ENCODE measurements around the gene RRAGB. TPM values are rescaled to one million over a fixed set of nuclear protein-coding genes. Genes with fewer than 3 reads are reported as not detected.

RRAGB gene
- polyA plus RNA-seq, 1 donor (not counting 4 experiments of a cell fraction or from before 2014, with no cell fraction given): 18.9 TPM

GRCh38 chrX:55787727-55788126 lies 70.2 kb downstream of the RRAGB start:
- Histone ChIP-seq H3K9me1 (ENCODE audit: control insufficient read depth, extremely low read depth, insufficient read depth, low read length) (no peaks in the 10 kb centered on the region), H3K36me3 (ENCODE audit: control insufficient read depth in 2 of 2, extremely low read depth in 1 of 2, insufficient read depth in 2 of 2, low read length in 2 of 2) (no peaks in the 10 kb centered on the region), H3K79me2 (ENCODE audit: control insufficient read depth, insufficient read depth, low read length) (no peaks in the 10 kb centered on the region), H3K27ac (ENCODE audit: control insufficient read depth, insufficient read depth, low read length) (no peak overlapping the region), H2AFZ (ENCODE audit: control insufficient read depth, low read length) (no peak overlapping the region), H3K4me3 (ENCODE audit: control insufficient read depth in 2 of 3, extremely low read depth in 1 of 3, insufficient read depth in 2 of 3, low read depth in 1 of 3, low read length in 3 of 3) (no peak overlapping the region), H3K9ac (ENCODE audit: control insufficient read depth, extremely low read depth, insufficient read depth, low read length) (no peak overlapping the region), H3K9me3 (ENCODE audit: control insufficient read depth, low read depth, low read length) (no peaks in the 10 kb centered on the region), H4K20me1 (ENCODE audit: control insufficient read depth, extremely low read depth, insufficient read depth, low read length) (no peaks in the 10 kb centered on the region), H3K4me2 (ENCODE audit: control insufficient read depth, extremely low read depth, insufficient read depth, low read depth, low read length) (no peak overlapping the region), H3K27me3 (ENCODE audit: control insufficient read depth, extremely low read depth, insufficient read depth, low read length) (no peaks in the 10 kb centered on the region), H3K4me1 (ENCODE audit: control insufficient read depth, extremely low read depth, insufficient read depth, low read length) (no peaks in the 10 kb centered on the region)
- FAIRE-seq (no peak), DNase-seq (ENCODE audit: low read depth, low spot score) (no peak)
- TF ChIP-seq EZH2 (IDR thresholded peaks at IDR 0.05; ENCODE audit: low read length) (no peak), CTCF (optimal IDR thresholded peaks at IDR 0.05 in 1 of 3, IDR thresholded peaks at IDR 0.05 in 1 of 3, conservative IDR thresholded peaks at IDR 0.05 in 1 of 3; ENCODE audit: extremely low read depth in 1 of 3, insufficient read depth in 2 of 3, low read length in 3 of 3) (no peak)
- dilution Hi-C loops (cut with MboI; ENCODE audit: extremely low pct_ligation_motif_present, low sequenced_read_pairs): no loop called here

GRCh38 chrX:55794405-55794804 lies 76.9 kb downstream of the RRAGB start:
- no peaks in the 10 kb centered on the region for H3K9me1 ChIP-seq (ENCODE audit: control insufficient read depth, extremely low read depth, insufficient read depth, low read length)
- TF ChIP-seq EZH2 (IDR thresholded peaks at IDR 0.05; ENCODE audit: low read length) (no peak), CTCF (optimal IDR thresholded peaks at IDR 0.05 in 1 of 3, IDR thresholded peaks at IDR 0.05 in 1 of 3, conservative IDR thresholded peaks at IDR 0.05 in 1 of 3; ENCODE audit: extremely low read depth in 1 of 3, insufficient read depth in 2 of 3, low read length in 3 of 3) (no peak)
- dilution Hi-C loops (cut with MboI; ENCODE audit: extremely low pct_ligation_motif_present, low sequenced_read_pairs): no loop called here
- H3K4me1 ChIP-seq (ENCODE audit: control insufficient read depth, extremely low read depth, insufficient read depth, low read length): no peaks in the 10 kb centered on the region
- DNase-seq (ENCODE audit: low read depth, low spot score): no peak
- H2AFZ ChIP-seq (ENCODE audit: control insufficient read depth, low read length): no peak overlapping the region
- H3K36me3 ChIP-seq (ENCODE audit: control insufficient read depth in 2 of 2, extremely low read depth in 1 of 2, insufficient read depth in 2 of 2, low read length in 2 of 2): no peaks in the 10 kb centered on the region
- no peak overlapping the region for H3K27ac ChIP-seq (ENCODE audit: control insufficient read depth, insufficient read depth, low read length)
- no peaks in the 10 kb centered on the region for H3K9me3 ChIP-seq (ENCODE audit: control insufficient read depth, low read depth, low read length)
- no peaks in the 10 kb centered on the region for H3K27me3 ChIP-seq (ENCODE audit: control insufficient read depth, extremely low read depth, insufficient read depth, low read length)
- no peaks in the 10 kb centered on the region for H4K20me1 ChIP-seq (ENCODE audit: control insufficient read depth, extremely low read depth, insufficient read depth, low read length)
- H3K9ac ChIP-seq (ENCODE audit: control insufficient read depth, extremely low read depth, insufficient read depth, low read length): no peak overlapping the region
- no peak overlapping the region for H3K4me3 ChIP-seq (ENCODE audit: control insufficient read depth in 2 of 3, extremely low read depth in 1 of 3, insufficient read depth in 2 of 3, low read depth in 1 of 3, low read length in 3 of 3)
- H3K4me2 ChIP-seq (ENCODE audit: control insufficient read depth, extremely low read depth, insufficient read depth, low read depth, low read length): no peak overlapping the region
- no peaks in the 10 kb centered on the region for H3K79me2 ChIP-seq (ENCODE audit: control insufficient read depth, insufficient read depth, low read length)
- no peak for FAIRE-seq
